ENCODE results near the gene ATOSB.

ATOSB gene

GRCh38 chr9:35056571-35057270 lies 58.9 kb downstream of the ATOSB start:
- no peak for TF ChIP-seq EP300 (IDR thresholded peaks at IDR 0.05; ENCODE audit: borderline replicate concordance)
- no peak for TF ChIP-seq YY1 (IDR thresholded peaks at IDR 0.05; ENCODE audit: low read depth)
- no peak for TF ChIP-seq USF1 (IDR thresholded peaks at IDR 0.05)
- TF ChIP-seq TAF1 (IDR thresholded peaks at IDR 0.05; ENCODE audit: low read depth) = no peak
- TF ChIP-seq NFIC (IDR thresholded peaks at IDR 0.05) = no peak
- no peak for TF ChIP-seq ZBTB7A (IDR thresholded peaks at IDR 0.05; ENCODE audit: low read depth)
- no peak for TF ChIP-seq MAX (IDR thresholded peaks at IDR 0.05)
- TF ChIP-seq FOXM1 (IDR thresholded peaks at IDR 0.05; ENCODE audit: borderline replicate concordance, low read depth) = no peak
- TF ChIP-seq EGR1 (IDR thresholded peaks at IDR 0.05) = no peak
- no peak for TF ChIP-seq CEBPB (IDR thresholded peaks at IDR 0.05)
- TF ChIP-seq TEAD4 (IDR thresholded peaks at IDR 0.05) = no peak
- no peak for TF ChIP-seq TCF12 (IDR thresholded peaks at IDR 0.05; ENCODE audit: low read depth)
- no peak for TF ChIP-seq REST (IDR thresholded peaks at IDR 0.05; ENCODE audit: low read depth)
- no peak for TF ChIP-seq CREB1 (IDR thresholded peaks at IDR 0.05; ENCODE audit: low read depth)
- no peak for TF ChIP-seq RAD21 (IDR thresholded peaks at IDR 0.05; ENCODE audit: low read depth)

GRCh38 chr9:35054871-35055644 lies 60.6 kb downstream of the ATOSB start:
- TF ChIP-seq CREB1 (IDR thresholded peaks at IDR 0.05; ENCODE audit: low read depth) (no peak), USF1 (IDR thresholded peaks at IDR 0.05) (no peak), FOXM1 (IDR thresholded peaks at IDR 0.05; ENCODE audit: borderline replicate concordance, low read depth) (no peak), RAD21 (IDR thresholded peaks at IDR 0.05; ENCODE audit: low read depth) (no peak), REST (IDR thresholded peaks at IDR 0.05; ENCODE audit: low read depth) (no peak), ZBTB7A (IDR thresholded peaks at IDR 0.05; ENCODE audit: low read depth) (no peak), CEBPB (IDR thresholded peaks at IDR 0.05) (no peak), EP300 (IDR thresholded peaks at IDR 0.05; ENCODE audit: borderline replicate concordance) (no peak), TCF12 (IDR thresholded peaks at IDR 0.05; ENCODE audit: low read depth) (no peak), MAX (IDR thresholded peaks at IDR 0.05) (no peak), YY1 (IDR thresholded peaks at IDR 0.05; ENCODE audit: low read depth) (no peak), EGR1 (IDR thresholded peaks at IDR 0.05) (no peak), NFIC (IDR thresholded peaks at IDR 0.05) (no peak), TAF1 (IDR thresholded peaks at IDR 0.05; ENCODE audit: low read depth) (no peak), TEAD4 (IDR thresholded peaks at IDR 0.05) (no peak)

- TF ChIP-seq FOXM1 (IDR thresholded peaks at IDR 0.05; ENCODE audit: borderline replicate concordance, low read depth) (no peak), TEAD4 (IDR thresholded peaks at IDR 0.05) (no peak)
Measured at GRCh38 chr9:35054185-35054835, 61.4 kb downstream of the ATOSB start.

All from Ishikawa (cell line).